ENCODE data around the gene C6orf52. TPM values are rescaled to one million over a fixed set of nuclear protein-coding genes. Genes with fewer than 3 reads are reported as not detected.

C6orf52 gene
- total and polyA plus RNA-seq, 7 experiments from 2014 or later, result 1.1 to 1.9 (median 1.2) TPM; not detected in 3

GRCh38 chr6:10719964-10720264 is 25.5 kb upstream of the C6orf52 start:
- peak overlapping the region; percentile 73 for H3K27ac ChIP-seq (ENCODE audit: low read depth, low read length)
- ATAC-seq (no peak), DNase-seq (peak in 1 of 9 donors; percentile 12)
- H3K9me3 Mint-ChIP-seq, result peaks cover 0 to 11% (median 0%) of the 10 kb centered on the region in 11 donors
- peaks cover 0 to 19% (median 0%) of the 10 kb centered on the region in 5 donors for H3K36me3 Mint-ChIP-seq
- no peaks in the 10 kb centered on the region for H3K27me3 Mint-ChIP-seq
- intact Hi-C loops (cut with micrococcal nuclease), result loop anchor here (1.0 to 10.0 kb wide), 2 partner anchors 192 to 315 kb away; no protein-coding TSS in a partner anchor
- peak overlapping the region; percentile 77 to 96 (median 90) for H3K4me3 Mint-ChIP-seq
- H3K27me3 ChIP-seq (ENCODE audit: control insufficient read depth in 2 of 2, insufficient read depth in 2 of 2, low read length in 2 of 2), result no peaks in the 10 kb centered on the region
- ChIA-PET POLR2A (interaction anchor here (1.1 to 6.4 kb wide), 4 partner anchors 10 to 191 kb away, joined by 3 to 72 read pairs (median 28); partner anchors contain the start of genes C6orf52, PAK1IP1 and TMEM14B), CTCF (interaction anchor here (1.1 kb wide), 1 partner anchor 9 kb away, joined by 3 read pairs; no protein-coding TSS in a partner anchor)
- H3K4me1 Mint-ChIP-seq, result peaks cover 13 to 56% (median 41%) of the 10 kb centered on the region in 7 donors
- peak overlapping the region; percentile 61 for H3K4me3 ChIP-seq (ENCODE audit: low read length)
- H3K27ac Mint-ChIP-seq, result peak overlapping the region; percentile 38 to 97 (median 78)
- peaks cover 10 to 14% of the 10 kb centered on the region in 2 donors for H3K4me1 ChIP-seq (ENCODE audit: control insufficient read depth in 2 of 2, insufficient read depth in 2 of 2, low read length in 2 of 2)
- peaks cover 0 to 3% (median 0%) of the 10 kb centered on the region in 3 experiments for H3K9me3 ChIP-seq (ENCODE audit: control insufficient read depth in 2 of 3, low read length in 3 of 3)
- no peaks in the 10 kb centered on the region for H3K36me3 ChIP-seq (ENCODE audit: control insufficient read depth in 2 of 3, insufficient read depth in 3 of 3, low read length in 3 of 3)

DNA sequence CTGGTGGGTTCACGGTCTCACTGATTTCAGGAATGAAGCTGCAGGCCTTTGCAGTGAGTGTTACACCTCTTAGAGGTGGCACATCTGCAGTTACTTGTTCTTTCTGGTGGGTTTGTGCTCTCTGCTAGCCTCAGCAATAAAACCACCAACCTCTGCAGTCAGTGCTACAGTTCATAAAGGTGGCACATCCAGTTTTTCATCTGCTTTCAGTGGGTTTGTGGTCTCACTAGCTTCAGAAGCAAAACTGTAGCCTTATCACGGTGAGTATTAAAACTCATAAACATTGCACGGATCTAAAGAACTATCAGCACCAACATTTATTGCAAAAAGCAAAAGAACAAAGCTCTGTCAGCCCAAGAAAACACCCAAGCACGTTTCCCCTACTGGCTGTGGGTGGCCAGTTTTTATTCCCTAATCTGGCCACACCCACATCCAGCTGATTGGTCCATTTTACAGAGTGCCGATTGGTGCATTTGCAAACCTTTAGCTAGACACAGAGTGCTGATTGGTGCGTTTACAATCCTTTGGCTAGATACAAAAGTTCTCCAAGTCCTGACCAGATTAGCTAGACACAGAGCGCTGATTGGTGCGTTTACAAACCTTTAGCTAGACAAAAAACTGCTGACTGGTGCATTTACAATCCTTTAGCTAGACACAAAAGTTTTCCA is 25.0 kb upstream of the C6orf52 start:
- peaks cover 0 to 3% (median 0%) of the 10 kb centered on the region in 3 experiments for H3K9me3 ChIP-seq (ENCODE audit: control insufficient read depth in 2 of 3, low read length in 3 of 3)
- H3K27me3 Mint-ChIP-seq, result no peaks in the 10 kb centered on the region
- peaks cover 10 to 11% of the 10 kb centered on the region in 2 donors for H3K4me1 ChIP-seq (ENCODE audit: control insufficient read depth in 2 of 2, insufficient read depth in 2 of 2, low read length in 2 of 2)
- H3K4me1 Mint-ChIP-seq, result peaks cover 12 to 52% (median 36%) of the 10 kb centered on the region in 7 donors
- CTCF ChIA-PET, result interaction anchor here (1.1 kb wide), 1 partner anchor 9 kb away, joined by 3 read pairs; no protein-coding TSS in a partner anchor
- peak overlapping the region; percentile 38 to 97 (median 78) for H3K27ac Mint-ChIP-seq
- H3K27me3 ChIP-seq (ENCODE audit: control insufficient read depth in 2 of 2, insufficient read depth in 2 of 2, low read length in 2 of 2), result no peaks in the 10 kb centered on the region
- DNase-seq, result peak in 7 of 9 donors; percentile 21 to 71 (median 39)
- peak; percentile 43 for ATAC-seq
- peak overlapping the region; percentile 61 for H3K4me3 ChIP-seq (ENCODE audit: low read length)
- peaks cover 0 to 20% (median 0%) of the 10 kb centered on the region in 5 donors for H3K36me3 Mint-ChIP-seq
- intact Hi-C loops (cut with micrococcal nuclease), result loop anchor here in 1 of 2 donors (1.0 kb wide), 1 partner anchor 191 kb away; no protein-coding TSS in a partner anchor
- no peaks in the 10 kb centered on the region for H3K36me3 ChIP-seq (ENCODE audit: control insufficient read depth in 2 of 3, insufficient read depth in 3 of 3, low read length in 3 of 3)
- H3K27ac ChIP-seq (ENCODE audit: low read depth, low read length), result no peak overlapping the region
- peak overlapping the region; percentile 73 to 96 (median 87) for H3K4me3 Mint-ChIP-seq
- H3K9me3 Mint-ChIP-seq, result peaks cover 0 to 11% (median 0%) of the 10 kb centered on the region in 11 donors
- POLR2A ChIA-PET, result interaction anchor here (0.6 to 6.4 kb wide), 6 partner anchors 9 to 617 kb away, joined by 3 to 72 read pairs (median 7); partner anchors contain the start of genes C6orf52, PAK1IP1 and TMEM14B

DNA sequence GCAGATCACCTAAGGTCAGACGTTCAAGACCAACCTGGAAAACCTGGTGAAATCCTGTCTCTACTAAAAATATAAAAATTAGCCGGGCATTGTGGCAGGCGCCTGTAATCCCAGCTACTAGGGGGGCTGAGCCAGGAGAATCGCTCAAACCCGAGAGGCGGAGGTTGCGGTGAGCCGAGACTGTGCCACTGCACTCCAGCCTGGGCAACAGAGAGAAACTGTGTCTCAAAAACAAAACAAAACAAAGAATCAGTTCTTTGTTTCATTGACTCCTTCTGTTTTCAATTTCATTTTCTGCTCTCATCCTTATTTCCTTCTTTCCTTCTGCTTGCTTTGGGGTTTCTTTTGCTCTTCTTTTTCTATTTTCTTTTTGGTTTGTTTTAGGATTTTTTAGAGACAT is 19.5 kb upstream of the C6orf52 start:
- CTCF ChIA-PET, result no interaction called here
- peak overlapping the region in 2 of 9 donors; percentile 47 to 68 for H3K27ac Mint-ChIP-seq
- H3K27me3 Mint-ChIP-seq, result no peaks in the 10 kb centered on the region
- DNase-seq, result no peak
- no peaks in the 10 kb centered on the region for H3K4me1 ChIP-seq (ENCODE audit: control insufficient read depth in 2 of 2, insufficient read depth in 2 of 2, low read length in 2 of 2)
- intact Hi-C loops (cut with micrococcal nuclease), result no loop called here
- H3K27me3 ChIP-seq (ENCODE audit: control insufficient read depth in 2 of 2, insufficient read depth in 2 of 2, low read length in 2 of 2), result no peaks in the 10 kb centered on the region
- H3K9me3 ChIP-seq (ENCODE audit: control insufficient read depth in 2 of 3, low read length in 3 of 3), result peaks cover 0 to 3% (median 0%) of the 10 kb centered on the region in 3 experiments
- peaks cover 0 to 20% (median 0%) of the 10 kb centered on the region in 7 donors for H3K4me1 Mint-ChIP-seq
- peaks cover 0 to 4% (median 3%) of the 10 kb centered on the region in 3 experiments for H3K36me3 ChIP-seq (ENCODE audit: control insufficient read depth in 2 of 3, insufficient read depth in 3 of 3, low read length in 3 of 3)
- no peak overlapping the region for H3K4me3 Mint-ChIP-seq
- ATAC-seq, result no peak
- peaks cover 0 to 6% (median 0%) of the 10 kb centered on the region in 11 donors for H3K9me3 Mint-ChIP-seq
- H3K27ac ChIP-seq (ENCODE audit: low read depth, low read length), result no peak overlapping the region
- H3K4me3 ChIP-seq (ENCODE audit: low read length), result no peak overlapping the region
- POLR2A ChIA-PET, result interaction anchor here (0.7 kb wide), 1 partner anchor 60 kb away, joined by 5 read pairs; no protein-coding TSS in a partner anchor
- peaks cover 0 to 24% (median 3%) of the 10 kb centered on the region in 5 donors for H3K36me3 Mint-ChIP-seq

DNA sequence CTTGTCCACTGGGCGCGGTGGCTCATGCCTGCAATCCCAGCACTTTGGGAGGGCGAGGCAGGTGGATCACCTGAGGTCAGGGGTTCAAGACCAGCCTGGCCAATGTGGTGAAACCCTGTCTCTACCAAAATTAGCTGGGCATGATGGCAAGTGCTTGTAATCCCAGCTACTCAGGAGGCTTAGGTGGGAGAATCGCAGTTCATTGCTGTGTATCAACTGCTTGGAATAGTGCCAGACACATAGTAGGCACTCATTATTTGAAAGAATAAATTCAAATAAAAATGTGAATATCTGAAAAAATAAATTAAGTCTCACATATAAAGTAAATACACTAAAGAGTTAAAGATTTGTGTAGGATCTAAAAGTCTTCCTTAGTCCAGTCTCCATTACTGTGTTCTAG is 2.2 kb upstream of the C6orf52 start:
- no peak for DNase-seq
- Mint-ChIP-seq H3K36me3 (peaks cover 9 to 25% (median 23%) of the 10 kb centered on the region in 5 donors), H3K4me3 (peak overlapping the region in 7 of 10 donors; percentile 47 to 95 (median 92)), H3K4me1 (peaks cover 21 to 61% (median 57%) of the 10 kb centered on the region in 7 donors), H3K9me3 (peaks cover 0 to 8% (median 0%) of the 10 kb centered on the region in 11 donors), H3K27me3 (peaks cover 0 to 4% (median 0%) of the 10 kb centered on the region in 5 donors), H3K27ac (peak overlapping the region in 5 of 9 donors; percentile 21 to 74 (median 71))
- Histone ChIP-seq H3K27ac (ENCODE audit: low read depth, low read length) (no peak overlapping the region), H3K4me3 (ENCODE audit: low read length) (no peak overlapping the region), H3K9me3 (ENCODE audit: control insufficient read depth in 2 of 3, low read length in 3 of 3) (no peaks in the 10 kb centered on the region), H3K4me1 (ENCODE audit: control insufficient read depth in 2 of 2, insufficient read depth in 2 of 2, low read length in 2 of 2) (peaks cover 13 to 18% of the 10 kb centered on the region in 2 donors), H3K27me3 (ENCODE audit: control insufficient read depth in 2 of 2, insufficient read depth in 2 of 2, low read length in 2 of 2) (no peaks in the 10 kb centered on the region), H3K36me3 (ENCODE audit: control insufficient read depth in 2 of 3, insufficient read depth in 3 of 3, low read length in 3 of 3) (peaks cover 0 to 41% (median 0%) of the 10 kb centered on the region in 3 experiments)
- ChIA-PET CTCF (no interaction called here), POLR2A (interaction anchor here (2.9 kb wide), 2 partner anchors 24 to 51 kb away, joined by 28 to 46 read pairs; partner anchors contain the start of genes TMEM14B and TMEM14C)
- intact Hi-C loops (cut with micrococcal nuclease), result loop anchor here in 1 of 2 donors (10.0 kb wide), 1 partner anchor 538 kb away; the partner anchor contains the start of gene NEDD9
- ATAC-seq, result no peak

- Mint-ChIP-seq H3K27ac (peak overlapping the region; percentile 99 to 100 (median 100)), H3K4me3 (peak overlapping the region; percentile 88 to 98 (median 94)), H3K4me1 (peaks cover 20 to 52% (median 49%) of the 10 kb centered on the region in 7 donors), H3K9me3 (peaks cover 0 to 8% (median 0%) of the 10 kb centered on the region in 11 donors), H3K36me3 (peaks cover 5 to 19% (median 12%) of the 10 kb centered on the region in 5 donors), H3K27me3 (peaks cover 0 to 4% (median 0%) of the 10 kb centered on the region in 5 donors)
- DNase-seq, result no peak
- peaks cover 13 to 18% of the 10 kb centered on the region in 2 donors for H3K4me1 ChIP-seq (ENCODE audit: control insufficient read depth in 2 of 2, insufficient read depth in 2 of 2, low read length in 2 of 2)
- H3K36me3 ChIP-seq (ENCODE audit: control insufficient read depth in 2 of 3, insufficient read depth in 3 of 3, low read length in 3 of 3), result peaks cover 0 to 28% (median 0%) of the 10 kb centered on the region in 3 experiments
- no peaks in the 10 kb centered on the region for H3K27me3 ChIP-seq (ENCODE audit: control insufficient read depth in 2 of 2, insufficient read depth in 2 of 2, low read length in 2 of 2)
- POLR2A ChIA-PET, result interaction anchor here (0.6 to 2.9 kb wide), 14 partner anchors 8 to 1394 kb away, joined by 3 to 46 read pairs (median 4); partner anchors contain the start of genes NEDD9, SMIM13, TMEM14B and TMEM14C
- ATAC-seq, result no peak
- CTCF ChIA-PET, result interaction anchor here (0.6 kb wide), 1 partner anchor 47 kb away, joined by 3 read pairs; no protein-coding TSS in a partner anchor
- peak overlapping the region; percentile 90 for H3K27ac ChIP-seq (ENCODE audit: low read depth, low read length)
- no peaks in the 10 kb centered on the region for H3K9me3 ChIP-seq (ENCODE audit: control insufficient read depth in 2 of 3, low read length in 3 of 3)
- intact Hi-C loops (cut with micrococcal nuclease), result loop anchor here in 1 of 2 donors (1.0 to 10.0 kb wide), 4 partner anchors 28 to 540 kb away; partner anchors contain the start of genes NEDD9, SMIM13 and TMEM14C
- H3K4me3 ChIP-seq (ENCODE audit: low read length), result peak overlapping the region; percentile 99
Observed at GRCh38 chr6:10695086-10695657, 756 bp upstream of the C6orf52 start.

All from naive thymus-derived CD4-positive, alpha-beta T cell (primary cell).